HG03103 (cell line): Measurements from ENCODE around the gene STAT4.

Experiments used
- ATAC-seq: cut with Tn5 transposase; IDR thresholded peaks from one replicate; pipeline ENCODE4 v1.9.1; 2021; ENCODE audit warnings: low read depth; ENCODE audit not compliant: unreplicated experiment

Gene STAT4

GRCh38 chr2:191148281-191148680 lies 2.5 kb downstream of the STAT4 start:
- no peak for ATAC-seq

GRCh38 chr2:191145769-191146471 lies 4.9 kb downstream of the STAT4 start:
- ATAC-seq = no peak

GRCh38 chr2:191144217-191144616 lies 6.6 kb downstream of the STAT4 start:
- ATAC-seq = no peak

GRCh38 chr2:191143791-191144190 lies 7.0 kb downstream of the STAT4 start:
- ATAC-seq = no peak

GRCh38 chr2:191128911-191129304 lies 21.9 kb downstream of the STAT4 start:
- no peak for ATAC-seq

GRCh38 chr2:191128172-191128910 lies 22.5 kb downstream of the STAT4 start:
- ATAC-seq = peak; percentile 98

- ATAC-seq = no peak
These were observed 23.6 kb downstream of the STAT4 start for GRCh38 chr2:191127235-191127634.

GRCh38 chr2:191126386-191127085 lies 24.3 kb downstream of the STAT4 start:
- no peak for ATAC-seq

GRCh38 chr2:191125646-191126045 lies 25.1 kb downstream of the STAT4 start:
- no peak for ATAC-seq

GRCh38 chr2:191122638-191123294 lies 28.0 kb downstream of the STAT4 start:
- peak; percentile 62 for ATAC-seq

GRCh38 chr2:191117341-191117740 lies 33.5 kb downstream of the STAT4 start:
- no peak for ATAC-seq

- ATAC-seq = peak; percentile 33
These were observed 35.0 kb downstream of the STAT4 start for GRCh38 chr2:191115804-191116203.

- peak; percentile 47 for ATAC-seq
These were observed 35.4 kb downstream of the STAT4 start for GRCh38 chr2:191115391-191115790.

- peak; percentile 71 for ATAC-seq
These were observed 36.3 kb downstream of the STAT4 start for GRCh38 chr2:191114403-191114886.

- no peak for ATAC-seq
These were observed 37.0 kb downstream of the STAT4 start for GRCh38 chr2:191113761-191114160.

- ATAC-seq = no peak
These were observed 38.3 kb downstream of the STAT4 start for GRCh38 chr2:191112448-191112901.

GRCh38 chr2:191109888-191110287 lies 40.9 kb downstream of the STAT4 start:
- no peak for ATAC-seq

- ATAC-seq = no peak
These were observed 42.5 kb downstream of the STAT4 start for GRCh38 chr2:191108331-191108730.

- ATAC-seq = no peak
These were observed 45.7 kb downstream of the STAT4 start for GRCh38 chr2:191105082-191105481.

GRCh38 chr2:191103774-191104173 lies 47.0 kb downstream of the STAT4 start:
- ATAC-seq = no peak

GRCh38 chr2:191100216-191100615 lies 50.6 kb downstream of the STAT4 start:
- ATAC-seq = no peak
